Naive thymus-derived CD8-positive, alpha-beta T cell (primary cell): Measurements from ENCODE around the gene IRGQ. TPM values are rescaled to one million over a fixed set of nuclear protein-coding genes. Genes with fewer than 3 reads are reported as not detected.
A peak's percentile ranks its signal among the peaks of the same experiment; 100 is the strongest.
"Not testable (repeated sequence)": the region's sequence is repeated elsewhere in the genome, so short reads cannot be mapped to it uniquely, and the experiment has no call there.

Source experiments
- ATAC-seq, 2 donors: fragments of 150-1000 bp; cut with Tn5 transposase in 1 of 2; sonication (Bioruptor Pico), chemical (Tn5 transposase) in 1 of 2; 1 replicate in 1 of 2; 2 replicates in 1 of 2; pipeline ENCODE4 v1.10.0; 2021; ENCODE audit warnings: mild to moderate bottlenecking in 2 of 2, moderate library complexity in 2 of 2
- POLR2A ChIA-PET: fragments of 350-600 bp; sonication (Branson Sonifier 250); formaldehyde crosslinking; loops from one replicate; lab custom pipeline; 2021; ENCODE audit warnings: antibody characterized with exemption; lab: Charles Lee
- DNase-seq, 10 donors: peaks; one replicate each; pipeline versions ENCODE4 v3.0.0 to v3.0.0-alpha.2; 2020 to 2022
- H3K27ac Mint-ChIP-seq, 10 donors: one replicate each; pipeline ENCODE4 v1.8.0; 2020 to 2022; ENCODE audit warnings: mild to moderate bottlenecking in 10 of 10, mixed read lengths in 10 of 10, moderate library complexity in 4 of 10, inconsistent platforms in 1 of 10
- H3K27me3 Mint-ChIP-seq, 5 donors: one replicate each; pipeline ENCODE4 v1.8.0; 2021 to 2022; ENCODE audit warnings: mixed read lengths in 5 of 5
- H3K36me3 Mint-ChIP-seq, 3 donors: one replicate each; pipeline ENCODE4 v1.8.0; 2020 to 2022; ENCODE audit warnings: mixed read lengths in 3 of 3, mild to moderate bottlenecking in 2 of 3, inconsistent platforms in 1 of 3
- H3K4me1 Mint-ChIP-seq, 4 donors: one replicate each; pipeline ENCODE4 v1.8.0; 2021 to 2022; ENCODE audit warnings: mixed read lengths in 4 of 4
- H3K4me3 Mint-ChIP-seq, 10 donors: one replicate each; pipeline ENCODE4 v1.8.0; 2020 to 2022; ENCODE audit warnings: mild to moderate bottlenecking in 10 of 10, mixed read lengths in 10 of 10, moderate library complexity in 6 of 10, inconsistent platforms in 1 of 10
- H3K9me3 Mint-ChIP-seq, 9 donors: one replicate each; pipeline ENCODE4 v1.8.0; 2020 to 2022; ENCODE audit warnings: mixed read lengths in 9 of 9, mild to moderate bottlenecking in 3 of 9, inconsistent platforms in 1 of 9, moderate library complexity in 1 of 9
- polyA plus RNA-seq, 3 donors: library from polyadenylated mRNA; unstranded; fragments of 300-500 nt; fragmentation: Illumina TruSeq; gene quantifications; one replicate each; pipeline ENCODE4 v1.2.3, GENCODE V29; 2021
- total RNA-seq, 8 experiments: library from RNA in 2 of 8; stranded (reverse) in 2 of 8; gene quantifications; one replicate each; pipeline ENCODE4 v1.2.3 and lab custom pipeline; 2021 to 2026

Gene IRGQ
- total RNA-seq (10 to 100 TPM; 14.9 to 15.7 TPM), polyA plus RNA-seq (1 to 10 TPM in 1 of 3 donors, under 1 TPM in 2; 0.37 to 1.1 (median 0.82) TPM), total RNA-seq (lab: John Stamatoyannopoulos, UW) (56.2 to 133 (median 86.2) reads per million in 6 experiments)

GRCh38 chr19:43595999-43596841 lies at the start of gene IRGQ, which contains the start of gene ZNF576:
Gene IRGQ (minus strand): TSS chr19:43596134. CDS start chr19:43595338, 796 bp downstream.
Gene ZNF576 (plus strand): TSS chr19:43596595. CDS start chr19:43597109, 514 bp downstream.
- DNase-seq: peak; percentile 99 to 100 (median 100)
- H3K4me1 Mint-ChIP-seq: peaks cover 26 to 53% (median 47%) of the 10 kb centered on the region in 4 donors
- peak; percentile 74 to 79 for ATAC-seq
- peaks cover 0 to 35% (median 3%) of the 10 kb centered on the region in 3 donors for H3K36me3 Mint-ChIP-seq
- H3K27me3 Mint-ChIP-seq: peaks cover 0 to 2% (median 0%) of the 10 kb centered on the region in 5 donors
- POLR2A ChIA-PET: interaction anchor here (0.5 to 5.4 kb wide), 20 partner anchors 8 to 181 kb away, joined by 3 to 55 read pairs (median 9); partner anchors contain the start of genes PINLYP, XRCC1, ZNF428 and ZNF575
- H3K27ac Mint-ChIP-seq: peak within 1 kb of the TSS; percentile 96 to 100 (median 100)
- no peaks in the 10 kb centered on the region for H3K9me3 Mint-ChIP-seq
- H3K4me3 Mint-ChIP-seq: peak within 1 kb of the TSS; percentile 94 to 99 (median 96)

- peaks cover 3 to 16% (median 4%) of the 10 kb centered on the region in 5 donors for H3K27me3 Mint-ChIP-seq
- peak overlapping the region in 1 of 10 donors; percentile 3 for H3K27ac Mint-ChIP-seq
- H3K9me3 Mint-ChIP-seq: peaks cover 0 to 3% (median 0%) of the 10 kb centered on the region in 9 donors
- POLR2A ChIA-PET: interaction anchor here (0.7 kb wide), 1 partner anchor 10 kb away, joined by 3 read pairs; no protein-coding TSS in a partner anchor
- peak overlapping the region in 1 of 10 donors; percentile 3 for H3K4me3 Mint-ChIP-seq
- H3K4me1 Mint-ChIP-seq: peaks cover 2 to 16% (median 10%) of the 10 kb centered on the region in 4 donors
- no peak for ATAC-seq
- DNase-seq: no peak
- peaks cover 0 to 6% (median 2%) of the 10 kb centered on the region in 3 donors for H3K36me3 Mint-ChIP-seq
Observed at GRCh38 chr19:43644181-43644580, 48.2 kb upstream of the IRGQ start.

- ATAC-seq: no peak
- peaks cover 8 to 24% (median 13%) of the 10 kb centered on the region in 5 donors for H3K27me3 Mint-ChIP-seq
- POLR2A ChIA-PET: no interaction called here
- no peak overlapping the region for H3K4me3 Mint-ChIP-seq
- DNase-seq: no peak
- H3K27ac Mint-ChIP-seq: no peak overlapping the region
- H3K9me3 Mint-ChIP-seq: peaks cover 0 to 3% (median 0%) of the 10 kb centered on the region in 9 donors
- peaks cover 0 to 6% (median 2%) of the 10 kb centered on the region in 3 donors for H3K36me3 Mint-ChIP-seq
- peaks cover 8 to 25% (median 17%) of the 10 kb centered on the region in 4 donors for H3K4me1 Mint-ChIP-seq
Observed at GRCh38 chr19:43643326-43643725, 47.4 kb upstream of the IRGQ start.

- H3K27me3 Mint-ChIP-seq: peaks cover 11 to 29% (median 17%) of the 10 kb centered on the region in 5 donors
- ATAC-seq (no peak), DNase-seq (no peak)
- H3K4me3 Mint-ChIP-seq: no peak overlapping the region
- H3K36me3 Mint-ChIP-seq: peaks cover 0 to 6% (median 0%) of the 10 kb centered on the region in 3 donors
- peaks cover 0 to 3% (median 0%) of the 10 kb centered on the region in 9 donors for H3K9me3 Mint-ChIP-seq
- POLR2A ChIA-PET: no interaction called here
- peaks cover 8 to 25% (median 17%) of the 10 kb centered on the region in 4 donors for H3K4me1 Mint-ChIP-seq
- no peak overlapping the region for H3K27ac Mint-ChIP-seq
Observed at GRCh38 chr19:43642531-43642930, 46.6 kb upstream of the IRGQ start.

- Mint-ChIP-seq H3K4me1 (peaks cover 8 to 25% (median 17%) of the 10 kb centered on the region in 4 donors), H3K36me3 (peaks cover 0 to 3% (median 0%) of the 10 kb centered on the region in 3 donors), H3K27ac (peak overlapping the region in 4 of 10 donors; percentile 22 to 74 (median 42)), H3K27me3 (peaks cover 14 to 37% (median 22%) of the 10 kb centered on the region in 5 donors), H3K4me3 (peak overlapping the region; percentile 58 to 82 (median 70)), H3K9me3 (peaks cover 0 to 1% (median 0%) of the 10 kb centered on the region in 9 donors)
- DNase-seq (no peak), ATAC-seq (no peak)
- POLR2A ChIA-PET: no interaction called here
Observed at GRCh38 chr19:43641333-43641732, 45.4 kb upstream of the IRGQ start.

- Mint-ChIP-seq H3K36me3 (no peaks in the 10 kb centered on the region), H3K9me3 (no peaks in the 10 kb centered on the region), H3K27me3 (peaks cover 14 to 41% (median 22%) of the 10 kb centered on the region in 5 donors), H3K4me1 (peaks cover 8 to 28% (median 17%) of the 10 kb centered on the region in 4 donors), H3K27ac (peak overlapping the region in 5 of 10 donors; percentile 56 to 88 (median 63)), H3K4me3 (peak overlapping the region; percentile 64 to 85 (median 78))
- no peak for ATAC-seq
- DNase-seq: no peak
- POLR2A ChIA-PET: no interaction called here
Observed at GRCh38 chr19:43640424-43640757, 44.5 kb upstream of the IRGQ start.

- H3K27ac Mint-ChIP-seq: peak within 1 kb of the TSS; percentile 8 to 88 (median 60)
- ATAC-seq (peak; percentile 86 to 87), DNase-seq (peak; percentile 22 to 76 (median 53))
- peak within 1 kb of the TSS; percentile 76 to 91 (median 86) for H3K4me3 Mint-ChIP-seq
- POLR2A ChIA-PET: no interaction called here
- H3K27me3 Mint-ChIP-seq: peaks cover 14 to 46% (median 22%) of the 10 kb centered on the region in 5 donors
- H3K36me3 Mint-ChIP-seq: no peaks in the 10 kb centered on the region
- H3K4me1 Mint-ChIP-seq: peaks cover 8 to 34% (median 17%) of the 10 kb centered on the region in 4 donors
- no peaks in the 10 kb centered on the region for H3K9me3 Mint-ChIP-seq
Observed at GRCh38 chr19:43639519-43640423, 43.8 kb upstream of the IRGQ start, which contains the start of gene CADM4. Gene CADM4 (minus strand): TSS chr19:43639850. CDS start chr19:43639790, 60 bp downstream.

- H3K9me3 Mint-ChIP-seq: no peaks in the 10 kb centered on the region
- ATAC-seq (no peak), DNase-seq (no peak)
- H3K4me1 Mint-ChIP-seq: peaks cover 8 to 34% (median 17%) of the 10 kb centered on the region in 4 donors
- POLR2A ChIA-PET: no interaction called here
- H3K27ac Mint-ChIP-seq: peak overlapping the region in 8 of 10 donors; percentile 3 to 59 (median 33)
- H3K27me3 Mint-ChIP-seq: peaks cover 14 to 46% (median 22%) of the 10 kb centered on the region in 5 donors
- peak overlapping the region; percentile 70 to 91 (median 86) for H3K4me3 Mint-ChIP-seq
- H3K36me3 Mint-ChIP-seq: no peaks in the 10 kb centered on the region
Observed at GRCh38 chr19:43638995-43639518, 43.1 kb upstream of the IRGQ start.

- H3K4me3 Mint-ChIP-seq: peak overlapping the region; percentile 70 to 91 (median 86)
- no peaks in the 10 kb centered on the region for H3K9me3 Mint-ChIP-seq
- no peak for ATAC-seq
- peaks cover 8 to 34% (median 17%) of the 10 kb centered on the region in 4 donors for H3K4me1 Mint-ChIP-seq
- H3K27ac Mint-ChIP-seq: peak overlapping the region in 4 of 10 donors; percentile 7 to 59 (median 54)
- H3K27me3 Mint-ChIP-seq: peaks cover 14 to 46% (median 22%) of the 10 kb centered on the region in 5 donors
- no peaks in the 10 kb centered on the region for H3K36me3 Mint-ChIP-seq
- POLR2A ChIA-PET: no interaction called here
- DNase-seq: no peak
Observed at GRCh38 chr19:43638214-43638994, 42.5 kb upstream of the IRGQ start.

- H3K36me3 Mint-ChIP-seq: no peaks in the 10 kb centered on the region
- DNase-seq: no peak
- no peak for ATAC-seq
- no peak overlapping the region for H3K27ac Mint-ChIP-seq
- H3K4me1 Mint-ChIP-seq: peaks cover 8 to 30% (median 16%) of the 10 kb centered on the region in 4 donors
- H3K27me3 Mint-ChIP-seq: peaks cover 16 to 59% (median 22%) of the 10 kb centered on the region in 5 donors
- H3K9me3 Mint-ChIP-seq: no peaks in the 10 kb centered on the region
- no peak overlapping the region for H3K4me3 Mint-ChIP-seq
- POLR2A ChIA-PET: no interaction called here
Observed at GRCh38 chr19:43636121-43636683, 40.3 kb upstream of the IRGQ start.

GRCh38 chr19:43635561-43635940 lies 39.6 kb upstream of the IRGQ start:
- H3K27me3 Mint-ChIP-seq: peaks cover 14 to 59% (median 21%) of the 10 kb centered on the region in 5 donors
- DNase-seq, ATAC-seq, H3K9me3 Mint-ChIP-seq, H3K36me3 Mint-ChIP-seq, H3K27ac Mint-ChIP-seq, POLR2A ChIA-PET: not testable (repeated sequence)
- peak overlapping the region in 1 of 10 donors; percentile 5 for H3K4me3 Mint-ChIP-seq
- peaks cover 7 to 26% (median 14%) of the 10 kb centered on the region in 4 donors for H3K4me1 Mint-ChIP-seq
